Activated T-cell treated with anti-CD3 and anti-CD28 coated beads, Interleukin-2, amount 50 U/mL, for 72 hours (primary cell): ENCODE results near the gene CLNK. TPM values are rescaled to one million over a fixed set of nuclear protein-coding genes. Genes with fewer than 3 reads are reported as not detected.
"Not testable (repeated sequence)": the region's sequence is repeated elsewhere in the genome, so short reads cannot be mapped to it uniquely, and the experiment has no call there.

ENCODE experiments used
- ATAC-seq, 2 donors: fragments of 150-1000 bp; cut with Tn5 transposase; replicated peaks in 1 of 2; 2 replicates each; pipeline ENCODE4 v1.10.0; 2021; ENCODE audit warnings: moderate library complexity in 2 of 2, mild to moderate bottlenecking in 1 of 2
- DNase-seq, 2 donors: peaks; one replicate each; pipeline ENCODE4 v3.0.0; 2021 to 2022; ENCODE audit warnings: mixed read lengths in 1 of 2
- H3K27ac Mint-ChIP-seq: one replicate; pipeline ENCODE4 v1.8.0; 2022; ENCODE audit warnings: mild to moderate bottlenecking, moderate library complexity, mixed read lengths
- H3K27me3 Mint-ChIP-seq: one replicate; pipeline ENCODE4 v1.8.0; 2022; ENCODE audit warnings: low read depth, mixed read lengths
- H3K36me3 Mint-ChIP-seq, 2 donors: one replicate each; pipeline ENCODE4 v1.8.0; 2022; ENCODE audit warnings: mixed read lengths in 2 of 2, mild to moderate bottlenecking in 1 of 2; ENCODE audit not compliant: insufficient read depth in 2 of 2
- H3K4me1 Mint-ChIP-seq: one replicate; pipeline ENCODE4 v1.8.0; 2022; ENCODE audit warnings: low read depth, mixed read lengths
- H3K4me3 Mint-ChIP-seq, 2 donors: one replicate each; pipeline ENCODE4 v1.8.0; 2022; ENCODE audit warnings: mild to moderate bottlenecking in 2 of 2, mixed read lengths in 2 of 2, moderate library complexity in 2 of 2
- H3K9me3 Mint-ChIP-seq, 2 donors: one replicate each; pipeline ENCODE4 v1.8.0; 2022; ENCODE audit warnings: mixed read lengths in 2 of 2
- total RNA-seq, 2 donors: library from RNA; stranded (reverse); gene quantifications; one replicate each; pipeline ENCODE4 v1.2.3, GENCODE V29; 2022

CLNK gene
- total RNA-seq, 2 donors from 2014 or later, result 0.05 to 0.55 TPM

- Mint-ChIP-seq H3K36me3 (no peaks in the 10 kb centered on the region), H3K9me3 (no peaks in the 10 kb centered on the region), H3K4me1 (peaks cover 8% of the 10 kb centered on the region), H3K27ac (no peak overlapping the region), H3K27me3 (peaks cover 13% of the 10 kb centered on the region), H3K4me3 (no peak overlapping the region)
- no peak for DNase-seq
- ATAC-seq, result no peak
Observed at GRCh38 chr4:10575414-10575813, 109.2 kb downstream of the CLNK start.

GRCh38 chr4:10574553-10574952 lies 110.0 kb downstream of the CLNK start:
- not testable (repeated sequence) for H3K27me3 Mint-ChIP-seq, H3K4me3 Mint-ChIP-seq, H3K27ac Mint-ChIP-seq, H3K9me3 Mint-ChIP-seq, ATAC-seq, H3K4me1 Mint-ChIP-seq, H3K36me3 Mint-ChIP-seq, DNase-seq

GRCh38 chr4:10571909-10572308 lies 112.7 kb downstream of the CLNK start:
- Mint-ChIP-seq H3K27me3 (peaks cover 8% of the 10 kb centered on the region), H3K4me1 (peaks cover 2% of the 10 kb centered on the region), H3K4me3 (no peak overlapping the region), H3K27ac (no peak overlapping the region), H3K36me3 (no peaks in the 10 kb centered on the region), H3K9me3 (no peaks in the 10 kb centered on the region)
- DNase-seq, result no peak
- ATAC-seq, result no peak

- no peak overlapping the region for H3K27ac Mint-ChIP-seq
- no peaks in the 10 kb centered on the region for H3K4me1 Mint-ChIP-seq
- H3K27me3 Mint-ChIP-seq, result no peaks in the 10 kb centered on the region
- no peak overlapping the region for H3K4me3 Mint-ChIP-seq
- DNase-seq (no peak), ATAC-seq (no peak)
- no peaks in the 10 kb centered on the region for H3K36me3 Mint-ChIP-seq
- no peaks in the 10 kb centered on the region for H3K9me3 Mint-ChIP-seq
Observed at GRCh38 chr4:10569491-10569890, 115.1 kb downstream of the CLNK start.

GRCh38 chr4:10567766-10568165 lies 116.8 kb downstream of the CLNK start:
- H3K27ac Mint-ChIP-seq, result no peak overlapping the region
- no peaks in the 10 kb centered on the region for H3K36me3 Mint-ChIP-seq
- H3K4me1 Mint-ChIP-seq, result no peaks in the 10 kb centered on the region
- no peaks in the 10 kb centered on the region for H3K27me3 Mint-ChIP-seq
- no peaks in the 10 kb centered on the region for H3K9me3 Mint-ChIP-seq
- DNase-seq, result no peak
- ATAC-seq, result no peak
- no peak overlapping the region for H3K4me3 Mint-ChIP-seq

- DNase-seq, result no peak
- no peaks in the 10 kb centered on the region for H3K9me3 Mint-ChIP-seq
- no peaks in the 10 kb centered on the region for H3K4me1 Mint-ChIP-seq
- no peaks in the 10 kb centered on the region for H3K36me3 Mint-ChIP-seq
- no peak overlapping the region for H3K4me3 Mint-ChIP-seq
- H3K27me3 Mint-ChIP-seq, result no peaks in the 10 kb centered on the region
- H3K27ac Mint-ChIP-seq, result no peak overlapping the region
- ATAC-seq, result no peak
Observed at GRCh38 chr4:10565166-10565780, 119.3 kb downstream of the CLNK start.

GRCh38 chr4:10554694-10555093 lies 129.9 kb downstream of the CLNK start:
- H3K27me3 Mint-ChIP-seq, result peaks cover 12% of the 10 kb centered on the region
- H3K36me3 Mint-ChIP-seq, result no peaks in the 10 kb centered on the region
- no peak overlapping the region for H3K4me3 Mint-ChIP-seq
- H3K4me1 Mint-ChIP-seq, result peaks cover 5% of the 10 kb centered on the region
- peak; percentile 36 to 49 for ATAC-seq
- H3K27ac Mint-ChIP-seq, result no peak overlapping the region
- H3K9me3 Mint-ChIP-seq, result no peaks in the 10 kb centered on the region
- peak; percentile 36 to 42 for DNase-seq

- Mint-ChIP-seq H3K36me3 (no peaks in the 10 kb centered on the region), H3K27me3 (peaks cover 12% of the 10 kb centered on the region), H3K4me3 (no peak overlapping the region), H3K4me1 (peaks cover 5% of the 10 kb centered on the region), H3K9me3 (no peaks in the 10 kb centered on the region), H3K27ac (no peak overlapping the region)
- no peak for ATAC-seq
- DNase-seq, result no peak
Observed at GRCh38 chr4:10554121-10554520, 130.4 kb downstream of the CLNK start.

- no peaks in the 10 kb centered on the region for H3K36me3 Mint-ChIP-seq
- no peak for DNase-seq
- H3K9me3 Mint-ChIP-seq, result no peaks in the 10 kb centered on the region
- no peak for ATAC-seq
- H3K27ac Mint-ChIP-seq, result no peak overlapping the region
- no peak overlapping the region for H3K4me3 Mint-ChIP-seq
- peaks cover 5% of the 10 kb centered on the region for H3K4me1 Mint-ChIP-seq
- H3K27me3 Mint-ChIP-seq, result peaks cover 12% of the 10 kb centered on the region
Observed at GRCh38 chr4:10552591-10553280, 131.8 kb downstream of the CLNK start.

GRCh38 chr4:10535912-10536311 lies 148.7 kb downstream of the CLNK start:
- H3K27ac Mint-ChIP-seq, result no peak overlapping the region
- no peaks in the 10 kb centered on the region for H3K36me3 Mint-ChIP-seq
- no peak overlapping the region for H3K4me3 Mint-ChIP-seq
- H3K4me1 Mint-ChIP-seq, result no peaks in the 10 kb centered on the region
- ATAC-seq, result no peak
- H3K27me3 Mint-ChIP-seq, result no peaks in the 10 kb centered on the region
- no peak for DNase-seq
- no peaks in the 10 kb centered on the region for H3K9me3 Mint-ChIP-seq

- no peak for ATAC-seq
- Mint-ChIP-seq H3K4me3 (no peak overlapping the region), H3K27me3 (no peaks in the 10 kb centered on the region), H3K27ac (no peak overlapping the region), H3K9me3 (no peaks in the 10 kb centered on the region), H3K4me1 (no peaks in the 10 kb centered on the region), H3K36me3 (no peaks in the 10 kb centered on the region)
- no peak for DNase-seq
Observed at GRCh38 chr4:10534820-10535219, 149.7 kb downstream of the CLNK start.

- Mint-ChIP-seq H3K27ac (no peak overlapping the region), H3K9me3 (no peaks in the 10 kb centered on the region), H3K4me1 (no peaks in the 10 kb centered on the region), H3K27me3 (no peaks in the 10 kb centered on the region), H3K4me3 (no peak overlapping the region), H3K36me3 (no peaks in the 10 kb centered on the region)
- no peak for DNase-seq
- ATAC-seq, result no peak
Observed at GRCh38 chr4:10532155-10532554, 152.4 kb downstream of the CLNK start.

- ATAC-seq (no peak), DNase-seq (no peak)
- Mint-ChIP-seq H3K4me1 (no peaks in the 10 kb centered on the region), H3K27ac (no peak overlapping the region), H3K36me3 (no peaks in the 10 kb centered on the region), H3K27me3 (no peaks in the 10 kb centered on the region), H3K4me3 (no peak overlapping the region), H3K9me3 (no peaks in the 10 kb centered on the region)
Observed at GRCh38 chr4:10530137-10530786, 154.3 kb downstream of the CLNK start.
